Measurements from ENCODE around the gene CD101. TPM values are rescaled to one million over a fixed set of nuclear protein-coding genes. Genes with fewer than 3 reads are reported as not detected.

Gene CD101
- total RNA-seq, 1 donor from 2014 or later, result 0.08 TPM

- no peak for DNase-seq (ENCODE audit: low read depth)
- no peaks in the 10 kb centered on the region for H3K36me3 ChIP-seq (ENCODE audit: control insufficient read depth, insufficient read depth, low read length)
- H3K27me3 ChIP-seq (ENCODE audit: control insufficient read depth, insufficient read depth, low read length), result no peaks in the 10 kb centered on the region
- H3K4me3 ChIP-seq (ENCODE audit: low read depth, low read length), result no peak overlapping the region
- TF ChIP-seq CTCF (IDR thresholded peaks at IDR 0.05; ENCODE audit: insufficient read depth, low read length, poor library complexity, severe bottlenecking), result no peak
Measured at GRCh38 chr1:117051224-117052064, 49.9 kb downstream of the CD101 start.

GRCh38 chr1:117054068-117054467 is 52.5 kb downstream of the CD101 start:
- no peak for DNase-seq (ENCODE audit: low read depth)
- H3K36me3 ChIP-seq (ENCODE audit: control insufficient read depth, insufficient read depth, low read length), result no peaks in the 10 kb centered on the region
- no peak overlapping the region for H3K4me3 ChIP-seq (ENCODE audit: low read depth, low read length)
- TF ChIP-seq CTCF (IDR thresholded peaks at IDR 0.05; ENCODE audit: insufficient read depth, low read length, poor library complexity, severe bottlenecking), result no peak
- no peaks in the 10 kb centered on the region for H3K27me3 ChIP-seq (ENCODE audit: control insufficient read depth, insufficient read depth, low read length)

- Histone ChIP-seq H3K36me3 (ENCODE audit: control insufficient read depth, insufficient read depth, low read length) (no peaks in the 10 kb centered on the region), H3K27me3 (ENCODE audit: control insufficient read depth, insufficient read depth, low read length) (no peaks in the 10 kb centered on the region), H3K4me3 (ENCODE audit: low read depth, low read length) (peak overlapping the region; percentile 75)
- no peak for TF ChIP-seq CTCF (IDR thresholded peaks at IDR 0.05; ENCODE audit: insufficient read depth, low read length, poor library complexity, severe bottlenecking)
- no peak for DNase-seq (ENCODE audit: low read depth)
Measured at GRCh38 chr1:117058810-117059209, 57.2 kb downstream of the CD101 start.

GRCh38 chr1:117059334-117059677 is 57.7 kb downstream of the CD101 start:
- no peaks in the 10 kb centered on the region for H3K27me3 ChIP-seq (ENCODE audit: control insufficient read depth, insufficient read depth, low read length)
- no peak for TF ChIP-seq CTCF (IDR thresholded peaks at IDR 0.05; ENCODE audit: insufficient read depth, low read length, poor library complexity, severe bottlenecking)
- DNase-seq (ENCODE audit: low read depth), result no peak
- H3K4me3 ChIP-seq (ENCODE audit: low read depth, low read length), result peak overlapping the region; percentile 75
- H3K36me3 ChIP-seq (ENCODE audit: control insufficient read depth, insufficient read depth, low read length), result no peaks in the 10 kb centered on the region

- DNase-seq (ENCODE audit: low read depth), result peak; percentile 98
- H3K27me3 ChIP-seq (ENCODE audit: control insufficient read depth, insufficient read depth, low read length), result no peaks in the 10 kb centered on the region
- H3K4me3 ChIP-seq (ENCODE audit: low read depth, low read length), result peak within 1 kb of the TSS; percentile 75
- TF ChIP-seq CTCF (IDR thresholded peaks at IDR 0.05; ENCODE audit: insufficient read depth, low read length, poor library complexity, severe bottlenecking), result no peak
- no peaks in the 10 kb centered on the region for H3K36me3 ChIP-seq (ENCODE audit: control insufficient read depth, insufficient read depth, low read length)
Measured at GRCh38 chr1:117059678-117060440, 58.3 kb downstream of the CD101 start, which contains the start of gene TTF2. Gene TTF2, plus strand, starts transcription at chr1:117060326. Its CDS starts 21 bp downstream, at chr1:117060347.

All from kidney epithelial cell (primary cell).